T-helper 2 cell treated with Interferon-gamma antibody and Interleukin-4, amounts not matched to agents 100 ng/mL and 5 ng/mL, for 36 hours (primary cell): ENCODE data around the gene RADIL. TPM values are rescaled to one million over a fixed set of nuclear protein-coding genes. Genes with fewer than 3 reads are reported as not detected.

Experiments
- intact Hi-C: fragments of 100-400 bp; cut with micrococcal nuclease; formaldehyde crosslinking; loops from one replicate; pipeline ENCODE4 v1.15.1; 2023
- total RNA-seq: library from RNA; stranded (reverse); gene quantifications from 2 replicates; pipeline ENCODE4 v1.2.3, GENCODE V29; 2022

RADIL gene
- total RNA-seq, 1 donor from 2014 or later = 0.27 TPM

GRCh38 chr7:4832711-4833110, 50.8 kb downstream of the RADIL start:
- intact Hi-C loops = no loop called here

GRCh38 chr7:4831723-4832495, 51.6 kb downstream of the RADIL start:
- intact Hi-C loops = loop anchor here (2.0 kb wide), 1 partner anchor 253 kb away; no protein-coding TSS in a partner anchor

- intact Hi-C loops = loop anchor here (1.0 to 2.0 kb wide), 2 partner anchors 53 to 255 kb away; partner anchors contain the start of gene RADIL
Measured at GRCh38 chr7:4830176-4830575, 53.3 kb downstream of the RADIL start.

GRCh38 chr7:4828720-4829383, 54.7 kb downstream of the RADIL start:
- intact Hi-C loops = no loop called here

GRCh38 chr7:4825081-4825480, 58.4 kb downstream of the RADIL start:
- intact Hi-C loops = no loop called here

GRCh38 chr7:4824120-4824775, 59.3 kb downstream of the RADIL start:
- intact Hi-C loops = no loop called here

- intact Hi-C loops = no loop called here
Measured at GRCh38 chr7:4823441-4824119, 59.9 kb downstream of the RADIL start.

- intact Hi-C loops = no loop called here
Measured at GRCh38 chr7:4822677-4823076, 60.8 kb downstream of the RADIL start.

- intact Hi-C loops = no loop called here
Measured at GRCh38 chr7:4820967-4821471, 62.5 kb downstream of the RADIL start.

GRCh38 chr7:4820405-4820966, 63.0 kb downstream of the RADIL start:
- intact Hi-C loops = no loop called here

- intact Hi-C loops = no loop called here
Measured at GRCh38 chr7:4819560-4820404, 63.7 kb downstream of the RADIL start.

- intact Hi-C loops = no loop called here
Measured at GRCh38 chr7:4818000-4818794, 65.3 kb downstream of the RADIL start.

GRCh38 chr7:4817178-4817901, 66.2 kb downstream of the RADIL start:
- intact Hi-C loops = no loop called here

GRCh38 chr7:4816419-4817080, 67.0 kb downstream of the RADIL start:
- intact Hi-C loops = no loop called here

- intact Hi-C loops = no loop called here
Measured at GRCh38 chr7:4815609-4816418, 67.7 kb downstream of the RADIL start.

GRCh38 chr7:4815121-4815520, 68.4 kb downstream of the RADIL start:
- intact Hi-C loops = no loop called here

GRCh38 chr7:4814433-4814832, 69.1 kb downstream of the RADIL start:
- intact Hi-C loops = no loop called here
